MCF 10A (cell line): ENCODE measurements around the gene TCHHL1. TPM values are rescaled to one million over a fixed set of nuclear protein-coding genes. Genes with fewer than 3 reads are reported as not detected.

Experiments used
- BruUV-seq: library from RNA; stranded (reverse); fragments of 400-500 nt; replicated peaks from 2 replicates; lab custom pipeline; 2021; lab: Mats Ljungman, UMichigan
- CTCF ChIA-PET: fragments of 300-600 bp; sonication (Branson Sonifier 250); formaldehyde crosslinking; extraction: SDS; loops from one replicate; lab custom pipeline; 2021; ENCODE audit warnings: antibody characterized with exemption, inconsistent platforms; lab: Yijun Ruan, JAX
- POLR2A ChIA-PET: fragments of 300-600, 350-650 bp; sonication (Branson Sonifier 250); formaldehyde crosslinking; extraction: SDS; loops from one replicate; lab custom pipeline; 2020; ENCODE audit warnings: antibody characterized with exemption, inconsistent platforms; lab: Yijun Ruan, JAX
- DNase-seq: peaks from one replicate; pipeline ENCODE4 v3.0.0-alpha.2; 2018; ENCODE audit not compliant: unreplicated experiment
- H3K27ac Mint-ChIP-seq: one replicate; pipeline ENCODE4 v1.8.0; 2022; ENCODE audit warnings: mild to moderate bottlenecking, low read depth, mixed read lengths; ENCODE audit not compliant: unreplicated experiment
- H3K27me3 Mint-ChIP-seq: one replicate; pipeline ENCODE4 v1.8.0; 2022; ENCODE audit warnings: mixed read lengths; ENCODE audit not compliant: insufficient read depth, unreplicated experiment
- H3K36me3 Mint-ChIP-seq: one replicate; pipeline ENCODE4 v1.8.0; 2022; ENCODE audit warnings: mild to moderate bottlenecking, moderate library complexity, mixed read lengths; ENCODE audit not compliant: insufficient read depth, unreplicated experiment
- H3K4me1 Mint-ChIP-seq: one replicate; pipeline ENCODE4 v1.8.0; 2022; ENCODE audit warnings: mixed read lengths; ENCODE audit not compliant: insufficient read depth, unreplicated experiment
- H3K4me3 Mint-ChIP-seq: one replicate; pipeline ENCODE4 v1.8.0; 2022; ENCODE audit warnings: mild to moderate bottlenecking, moderate library complexity, mixed read lengths; ENCODE audit not compliant: unreplicated experiment
- H3K9me3 Mint-ChIP-seq: one replicate; pipeline ENCODE4 v1.8.0; 2022; ENCODE audit warnings: mixed read lengths; ENCODE audit not compliant: unreplicated experiment
- CTCF ChIP-seq: fragments of 200-600 bp; IDR thresholded peaks from one replicate; pipeline ENCODE4 v1.8.0; 2022; ENCODE audit warnings: antibody characterized with exemption, mild to moderate bottlenecking; ENCODE audit not compliant: unreplicated experiment
- intact Hi-C: fragments of 100-400 bp; cut with micrococcal nuclease; formaldehyde crosslinking; loops from 2 replicates; pipeline ENCODE4 v1.14.1; 2022
- total RNA-seq: library from RNA; stranded (reverse); gene quantifications from 2 replicates; pipeline ENCODE4 v1.2.3, GENCODE V29; 2022

TCHHL1 gene
- total RNA-seq, 1 experiment from 2014 or later = not detected

DNA sequence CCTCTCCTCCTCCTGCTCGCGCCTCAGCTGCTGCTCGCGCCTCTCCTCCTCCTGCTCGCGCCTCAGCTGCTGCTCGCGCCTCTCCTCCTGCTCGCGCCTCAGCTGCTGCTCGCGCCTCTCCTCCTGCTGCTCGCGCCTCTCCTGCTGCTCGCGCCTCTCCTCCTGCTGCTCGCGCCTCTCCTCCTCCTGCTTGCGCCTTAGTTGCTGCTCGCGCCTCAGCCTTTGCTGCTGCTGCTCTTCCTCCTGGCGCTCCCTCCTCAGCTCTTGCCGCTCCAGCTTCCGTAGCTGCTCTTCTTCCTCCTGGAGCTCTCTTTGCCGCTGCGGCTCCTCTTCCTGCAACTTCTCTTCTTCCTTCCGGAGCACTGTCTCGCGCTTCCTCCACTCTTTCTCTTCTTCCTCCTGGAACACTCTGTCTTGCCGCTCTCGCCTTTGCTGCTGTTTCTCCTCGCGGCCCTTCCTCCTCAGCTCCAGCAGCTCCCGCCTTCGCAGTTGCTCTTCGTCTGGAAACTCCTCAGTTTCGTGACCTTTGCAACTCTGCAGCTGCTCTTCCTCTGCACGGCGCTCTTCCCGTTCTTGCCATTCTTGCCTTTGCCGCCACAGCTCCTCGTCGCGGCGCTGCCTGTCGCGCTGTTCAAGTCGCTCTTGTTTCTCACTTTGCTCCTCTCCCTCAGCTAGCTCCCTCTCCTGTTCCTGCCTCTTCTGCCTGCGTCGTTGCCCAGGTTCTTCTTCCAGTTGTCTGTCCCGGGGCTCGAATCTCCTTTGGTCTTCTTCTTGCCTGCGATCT lies 23.4 kb upstream of the TCHHL1 start:
- POLR2A ChIA-PET = interaction anchor here (0.6 to 4.5 kb wide), 6 partner anchors 8 to 71 kb away, joined by 3 to 45 read pairs (median 6); no protein-coding TSS in a partner anchor
- Mint-ChIP-seq H3K36me3 (no peaks in the 10 kb centered on the region), H3K27me3 (no peaks in the 10 kb centered on the region), H3K27ac (no peak overlapping the region), H3K4me3 (no peak overlapping the region), H3K4me1 (no peaks in the 10 kb centered on the region), H3K9me3 (peaks cover 7% of the 10 kb centered on the region)
- CTCF ChIA-PET = interaction anchor here (0.6 to 5.5 kb wide), 6 partner anchors 11 to 112 kb away, joined by 3 to 78 read pairs (median 4); no protein-coding TSS in a partner anchor
- no peak for DNase-seq
- TF ChIP-seq CTCF = no peak
- BruUV-seq = no TSS peak
- intact Hi-C loops = no loop called here

- Mint-ChIP-seq H3K4me1 (no peaks in the 10 kb centered on the region), H3K27me3 (no peaks in the 10 kb centered on the region), H3K4me3 (no peak overlapping the region), H3K27ac (no peak overlapping the region), H3K9me3 (peaks cover 7% of the 10 kb centered on the region), H3K36me3 (no peaks in the 10 kb centered on the region)
- no peak for TF ChIP-seq CTCF
- intact Hi-C loops = loop anchor here (2.0 kb wide), 1 partner anchor 31 kb away; no protein-coding TSS in a partner anchor
- POLR2A ChIA-PET = interaction anchor here (1.3 to 4.5 kb wide), 7 partner anchors 16 to 119 kb away, joined by 3 to 45 read pairs (median 15); partner anchors contain the start of gene S100A11
- BruUV-seq = no TSS peak
- DNase-seq = no peak
- CTCF ChIA-PET = interaction anchor here (0.6 to 5.5 kb wide), 8 partner anchors 8 to 347 kb away, joined by 3 to 78 read pairs (median 5); no protein-coding TSS in a partner anchor
Observed at GRCh38 chr1:152111515-152111968, 22.7 kb upstream of the TCHHL1 start.

DNA sequence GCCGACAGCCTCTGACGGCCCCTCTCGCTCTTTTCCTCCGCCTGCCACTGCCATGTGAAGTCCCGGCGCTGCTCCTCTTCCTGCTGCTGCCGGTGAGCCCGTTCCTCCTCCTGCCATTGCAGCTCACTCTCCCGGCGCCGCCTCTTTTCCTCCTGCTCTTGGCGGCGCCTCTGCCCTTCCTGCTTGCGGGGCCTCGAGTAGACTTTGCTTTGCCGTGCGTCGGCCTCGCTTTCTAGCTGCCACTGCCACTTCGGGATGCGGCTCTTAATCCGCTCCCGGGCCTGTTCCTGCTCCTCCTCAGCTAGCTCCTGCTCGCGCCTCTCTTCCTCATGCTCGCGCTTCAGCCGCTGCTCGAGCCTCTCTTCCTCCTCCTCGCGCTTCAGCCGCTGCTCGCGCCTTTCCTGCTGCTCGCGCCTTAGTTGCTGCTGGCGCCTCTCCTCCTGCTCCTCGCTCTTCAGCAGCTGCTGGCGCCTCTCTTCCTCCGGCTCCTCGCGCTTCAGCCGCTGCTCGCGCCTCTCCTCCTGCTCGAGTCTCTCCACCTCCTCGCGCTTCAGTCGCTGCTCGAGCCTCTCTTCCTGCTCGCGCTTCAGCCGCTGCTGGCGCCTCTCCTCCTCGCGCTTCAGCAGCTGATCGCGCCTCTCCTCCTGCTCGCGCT lies 22.1 kb upstream of the TCHHL1 start:
- intact Hi-C loops = loop anchor here (2.0 kb wide), 1 partner anchor 32 kb away; no protein-coding TSS in a partner anchor
- TF ChIP-seq CTCF = no peak
- H3K27me3 Mint-ChIP-seq = no peaks in the 10 kb centered on the region
- peaks cover 7% of the 10 kb centered on the region for H3K9me3 Mint-ChIP-seq
- ChIA-PET CTCF (interaction anchor here (0.6 to 5.5 kb wide), 17 partner anchors 9 to 385 kb away, joined by 3 to 78 read pairs (median 5); no protein-coding TSS in a partner anchor), POLR2A (interaction anchor here (0.6 to 4.5 kb wide), 27 partner anchors 10 to 726 kb away, joined by 3 to 45 read pairs (median 4); partner anchors contain the start of genes S100A10, S100A11, TCHHL1 and THEM4)
- no peak overlapping the region for H3K27ac Mint-ChIP-seq
- H3K36me3 Mint-ChIP-seq = no peaks in the 10 kb centered on the region
- peak; percentile 71 for DNase-seq
- H3K4me3 Mint-ChIP-seq = no peak overlapping the region
- no peaks in the 10 kb centered on the region for H3K4me1 Mint-ChIP-seq
- BruUV-seq = no TSS peak
